SIG-M5 (cell line): ENCODE data around the gene PPP1R14B.

ENCODE experiments used
- DNase-seq: peaks from one replicate; lab custom pipeline; 2025; lab: John Stamatoyannopoulos, UW

PPP1R14B gene

DNA sequence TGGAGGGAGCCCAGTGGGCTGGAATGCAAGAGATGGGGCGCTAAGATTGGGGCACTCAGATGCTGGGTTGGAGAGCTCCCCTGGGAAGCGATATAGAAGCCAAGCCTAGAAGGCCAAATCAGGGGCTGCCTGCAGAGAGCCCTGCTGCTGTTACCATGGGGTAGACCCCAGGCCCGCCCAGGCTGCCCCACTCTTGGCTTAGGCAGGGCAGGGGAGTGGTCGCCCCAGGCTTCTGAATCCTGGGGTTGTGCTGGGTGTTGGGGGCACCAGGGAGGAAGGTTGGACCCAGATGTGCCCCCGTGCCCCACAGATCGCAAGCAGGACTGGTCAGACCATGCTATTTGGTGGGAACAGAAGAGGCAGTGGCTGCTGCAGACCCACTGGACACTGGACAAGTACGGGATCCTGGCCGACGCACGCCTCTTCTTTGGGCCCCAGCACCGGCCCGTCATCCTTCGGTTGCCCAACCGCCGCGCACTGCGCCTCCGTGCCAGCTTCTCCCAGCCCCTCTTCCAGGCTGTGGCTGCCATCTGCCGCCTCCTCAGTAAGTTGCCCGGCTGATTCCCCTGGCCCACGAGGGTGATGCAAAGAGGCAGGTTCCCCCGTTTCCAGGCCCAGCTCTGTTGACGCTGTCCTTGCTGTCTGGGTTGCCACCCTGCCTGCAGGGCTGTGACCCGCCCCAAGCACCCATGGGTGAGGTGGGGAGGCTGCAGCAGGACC, 36.3 kb downstream of the PPP1R14B start:
- DNase-seq, result no peak

DNA sequence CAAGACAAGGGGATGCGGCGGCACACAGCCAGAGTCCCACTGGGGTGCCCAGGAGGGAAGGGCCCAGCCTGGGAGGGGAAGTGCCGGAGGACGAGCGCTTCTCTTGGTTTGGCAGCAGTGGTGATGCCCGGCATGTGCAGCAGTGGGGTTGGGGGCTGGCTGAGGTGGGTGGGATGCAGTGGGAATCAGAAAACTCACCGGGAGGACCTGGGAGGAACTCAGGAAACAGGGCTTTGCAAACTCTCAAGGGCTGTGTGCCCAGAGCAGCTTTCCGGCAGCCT, 37.2 kb downstream of the PPP1R14B start:
- no peak for DNase-seq

DNA sequence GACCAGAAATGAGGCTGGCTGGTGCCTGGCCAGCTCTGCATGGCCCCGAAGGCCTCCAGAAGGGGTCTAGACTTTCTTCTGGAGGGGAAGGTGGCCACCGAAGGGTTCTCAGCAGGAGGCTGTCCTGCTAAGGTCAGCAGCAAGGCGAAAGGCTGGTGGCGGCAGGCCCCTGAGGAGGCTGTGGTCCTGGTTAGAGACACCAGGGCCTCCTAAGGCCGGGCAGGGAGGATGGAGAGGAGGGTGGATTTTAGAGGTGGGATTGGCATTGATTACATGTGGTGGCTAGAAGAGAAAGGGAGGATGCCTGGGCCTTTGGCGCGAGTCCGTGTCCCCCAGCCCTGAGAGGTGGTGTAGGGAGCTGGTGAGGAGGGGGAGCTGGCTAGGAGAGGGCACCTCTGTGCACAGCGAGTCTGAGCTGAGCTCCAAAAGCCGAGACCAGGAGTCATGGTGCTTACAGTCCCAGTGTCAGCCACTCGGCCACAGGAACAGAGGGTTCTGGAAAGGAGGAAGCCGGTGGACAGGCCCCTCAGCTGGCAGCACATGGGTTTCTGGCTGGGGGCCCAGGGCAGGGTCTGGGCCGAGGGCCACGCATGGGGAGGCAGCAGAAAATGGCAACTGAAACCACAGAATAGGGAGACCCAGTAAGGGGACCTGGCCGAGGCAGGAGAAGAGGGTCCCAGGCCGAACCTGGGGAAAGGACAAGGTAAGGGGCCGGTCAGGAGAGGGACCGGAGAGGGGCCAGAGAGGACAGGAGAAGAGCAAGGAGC, 37.8 kb downstream of the PPP1R14B start:
- no peak for DNase-seq

DNA sequence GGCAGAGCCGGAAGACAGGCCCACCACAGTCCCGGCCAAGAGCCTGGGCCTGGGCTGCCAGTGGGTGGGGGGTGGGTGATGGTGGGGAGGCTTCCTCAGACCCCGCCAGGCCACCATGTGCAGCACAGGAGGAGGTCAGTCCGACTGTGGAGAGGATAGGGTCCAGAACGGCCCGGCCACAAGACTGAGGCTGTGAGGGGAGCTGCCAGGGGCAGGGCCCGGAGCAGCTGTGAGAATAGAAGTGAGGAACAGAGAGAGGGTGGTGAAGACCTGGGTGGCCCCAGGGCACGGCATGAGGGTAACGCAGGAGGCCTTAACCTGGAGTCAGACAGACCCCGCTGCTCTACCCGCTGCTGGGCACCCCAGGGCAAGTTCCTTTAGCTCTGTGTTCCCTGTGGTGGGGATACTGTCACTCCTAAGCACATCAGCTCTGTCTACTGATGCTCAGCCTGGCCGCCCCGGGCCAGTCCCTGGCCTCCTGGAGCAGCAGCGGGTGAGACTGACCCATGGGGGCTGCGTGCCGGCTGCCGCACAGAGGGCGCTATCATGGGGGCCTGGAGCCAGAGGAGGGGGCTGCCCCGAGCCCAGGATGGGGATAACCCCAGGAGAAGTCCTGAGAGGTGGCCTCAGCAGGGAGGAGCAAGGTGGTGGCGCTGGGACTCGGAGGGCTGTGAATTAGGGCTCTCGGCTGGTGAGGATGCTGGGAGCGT, 38.5 kb downstream of the PPP1R14B start:
- DNase-seq, result no peak

DNA sequence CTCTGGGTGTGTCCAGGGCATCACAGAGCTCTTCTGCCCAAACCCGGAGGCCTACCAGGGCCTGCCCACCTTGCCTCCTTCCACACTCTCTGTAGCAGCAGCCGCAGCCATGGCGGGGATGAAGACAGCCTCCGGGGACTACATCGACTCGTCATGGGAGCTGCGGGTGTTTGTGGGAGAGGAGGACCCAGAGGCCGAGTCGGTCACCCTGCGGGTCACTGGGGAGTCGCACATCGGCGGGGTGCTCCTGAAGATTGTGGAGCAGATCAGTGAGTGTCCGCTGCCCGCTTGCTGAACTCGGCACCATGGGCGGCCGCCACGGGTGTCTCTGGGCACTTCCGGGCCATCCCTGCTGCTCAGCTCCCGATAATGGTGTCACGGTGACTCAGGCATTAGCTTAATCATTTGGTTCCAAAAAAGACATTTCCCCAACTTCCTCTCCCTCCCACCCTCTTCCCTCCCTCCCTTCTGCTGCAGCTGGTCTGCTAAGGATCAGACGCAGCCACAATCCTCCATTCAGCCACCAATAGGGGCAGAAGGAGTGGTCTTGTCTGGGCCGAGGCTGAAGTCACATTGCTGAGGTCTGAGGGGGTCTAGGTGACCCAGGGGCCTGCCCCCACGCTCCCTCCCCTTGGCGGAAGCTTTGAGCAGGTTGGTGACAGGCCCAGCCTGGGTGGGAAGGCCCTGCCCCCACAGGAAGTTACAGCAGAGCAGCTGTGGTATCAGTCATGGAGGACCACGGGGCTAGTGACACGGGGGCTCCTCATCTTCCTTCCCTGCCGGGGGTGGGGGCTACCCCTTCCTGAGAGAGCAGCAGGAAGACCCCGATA, 39.3 kb downstream of the PPP1R14B start:
- DNase-seq, result peak; percentile 63

DNA sequence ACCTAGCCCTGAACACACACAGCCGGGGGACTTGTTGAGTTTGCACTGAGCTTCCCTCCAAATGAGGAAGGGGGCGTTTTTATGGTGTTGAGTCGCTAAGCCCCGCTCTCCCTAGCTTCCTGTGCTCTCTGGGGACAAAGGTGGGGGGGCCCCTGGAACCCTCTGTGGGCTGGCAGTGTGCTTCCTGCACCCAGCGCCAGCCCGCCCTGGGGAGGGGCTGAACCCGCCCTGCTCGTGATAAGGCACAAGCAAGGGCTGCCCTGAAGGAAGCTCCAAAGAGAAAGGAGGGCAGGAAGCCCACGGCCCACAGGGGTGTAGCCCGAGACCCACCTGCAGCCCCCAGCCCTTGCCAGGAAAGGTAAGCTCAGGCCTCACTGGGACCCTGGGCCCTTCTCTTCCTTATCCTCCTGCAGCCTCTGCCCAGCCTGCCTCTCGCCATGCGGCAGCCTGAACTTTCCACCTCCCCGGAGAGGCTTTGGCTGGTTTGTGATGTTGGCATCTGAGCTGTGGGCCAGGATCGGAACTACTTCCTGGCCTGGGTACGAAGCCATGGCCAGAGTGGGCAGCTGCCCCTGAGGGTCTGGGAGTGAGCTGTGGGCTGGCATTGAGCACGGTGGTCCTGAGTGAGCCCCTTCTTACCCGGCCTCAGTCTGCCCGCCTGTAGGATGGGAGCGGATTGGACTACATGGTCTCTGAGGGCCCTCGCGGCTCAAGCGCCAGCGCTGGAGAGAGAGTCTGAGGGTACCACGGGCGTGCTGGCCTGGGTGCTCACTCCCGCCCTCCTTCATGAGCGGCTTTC, 40.1 kb downstream of the PPP1R14B start, which contains the start of gene FERMT3:
FERMT3 (plus strand) TSS at position 265 of the 799 bp plus-strand sequence. CDS start 644 bp downstream, outside the sequence.
- peak; percentile 7 for DNase-seq

DNA sequence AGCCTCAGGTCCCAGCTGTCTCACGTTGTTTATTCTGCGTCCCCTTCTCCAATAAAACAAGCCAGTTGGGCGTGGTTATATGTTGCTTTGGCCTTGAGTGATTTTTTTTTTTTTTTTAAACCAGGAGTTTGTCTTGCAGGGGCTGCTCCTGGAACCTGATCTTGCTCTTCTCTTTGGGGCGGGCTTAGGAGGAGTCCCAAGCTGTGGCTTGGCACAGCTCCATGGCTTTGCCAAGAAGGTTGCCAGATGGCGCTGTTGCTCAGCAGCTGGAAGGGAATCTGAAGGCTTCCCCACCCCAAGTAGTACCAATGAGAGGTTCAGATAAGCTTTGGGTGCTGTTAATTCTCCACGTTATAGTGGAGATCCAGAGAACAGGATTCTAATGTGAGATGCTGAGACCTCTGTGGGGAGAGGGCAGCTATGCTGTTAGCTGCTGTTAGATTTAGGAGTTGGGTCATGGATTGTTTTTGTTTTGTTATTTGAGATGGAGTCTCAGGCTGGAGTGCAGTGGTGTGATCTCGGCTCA, 42.2 kb downstream of the PPP1R14B start:
- peak; percentile 2 for DNase-seq

DNA sequence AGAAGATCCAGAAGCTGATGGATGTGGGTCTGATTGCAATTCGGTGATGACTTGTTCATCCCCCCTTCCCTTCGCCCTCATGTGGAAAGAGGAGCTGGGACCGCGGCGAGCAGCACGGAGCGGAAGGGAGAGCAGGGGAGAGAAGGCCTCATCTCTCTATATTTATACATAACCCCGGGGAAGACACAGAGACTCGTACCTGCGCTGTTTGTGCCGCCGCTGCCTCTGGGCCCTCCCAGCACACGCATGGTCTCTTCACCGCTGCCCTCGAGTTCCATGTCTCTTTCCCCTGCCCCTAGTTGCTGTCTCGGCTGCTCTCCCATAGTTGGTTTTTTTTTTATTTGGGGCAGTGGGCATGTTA, 42.7 kb downstream of the PPP1R14B start:
- DNase-seq, result no peak

DNA sequence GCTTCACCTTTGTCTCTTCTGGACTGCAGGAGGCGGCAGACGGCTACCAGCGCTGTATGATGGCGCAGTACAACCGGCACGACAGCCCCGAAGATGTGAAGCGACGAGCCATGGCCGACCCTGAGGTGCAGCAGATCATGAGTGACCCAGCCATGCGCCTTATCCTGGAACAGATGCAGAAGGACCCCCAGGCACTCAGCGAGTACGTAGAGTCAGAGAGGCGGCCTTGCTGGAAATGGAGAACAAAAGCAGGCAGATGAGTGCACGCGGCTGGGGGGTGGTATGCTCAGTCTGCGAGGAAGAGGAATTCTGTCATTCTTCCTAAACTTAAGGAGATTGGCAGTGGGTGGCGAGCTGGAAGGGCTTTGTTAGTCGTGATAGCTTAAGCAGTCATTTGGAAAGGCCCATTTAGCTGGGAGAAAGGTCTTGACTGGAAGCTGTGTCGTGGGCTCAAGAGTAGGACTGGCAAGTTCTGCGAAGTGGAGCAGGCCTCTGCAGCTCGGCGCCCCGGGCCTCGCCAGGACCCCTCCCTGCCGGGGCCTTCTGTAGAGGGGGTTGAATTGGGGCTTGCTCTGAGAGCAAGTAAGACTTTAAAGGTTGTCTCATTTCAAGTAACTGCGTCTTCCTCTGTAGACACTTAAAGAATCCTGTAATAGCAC, 43.2 kb downstream of the PPP1R14B start:
- DNase-seq, result no peak

DNA sequence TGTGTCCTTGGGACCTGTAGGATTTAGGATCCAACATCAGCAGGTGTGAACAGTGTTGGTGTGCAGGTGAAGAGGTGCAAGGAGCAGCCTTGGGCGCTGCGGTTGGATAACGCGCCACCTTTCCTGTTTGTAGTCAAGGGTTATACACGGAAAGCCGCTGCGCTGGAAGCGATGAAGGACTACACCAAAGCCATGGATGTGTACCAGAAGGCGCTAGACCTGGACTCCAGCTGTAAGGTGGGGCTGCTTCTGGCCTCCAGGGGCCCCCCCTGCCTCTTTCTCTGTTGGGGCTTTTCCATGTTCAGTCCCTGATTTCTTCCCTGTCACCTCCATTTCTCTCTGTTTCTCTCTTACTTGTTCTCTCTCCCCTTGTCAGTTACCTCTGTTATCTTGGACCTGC, 43.8 kb downstream of the PPP1R14B start:
- DNase-seq, result no peak

DNA sequence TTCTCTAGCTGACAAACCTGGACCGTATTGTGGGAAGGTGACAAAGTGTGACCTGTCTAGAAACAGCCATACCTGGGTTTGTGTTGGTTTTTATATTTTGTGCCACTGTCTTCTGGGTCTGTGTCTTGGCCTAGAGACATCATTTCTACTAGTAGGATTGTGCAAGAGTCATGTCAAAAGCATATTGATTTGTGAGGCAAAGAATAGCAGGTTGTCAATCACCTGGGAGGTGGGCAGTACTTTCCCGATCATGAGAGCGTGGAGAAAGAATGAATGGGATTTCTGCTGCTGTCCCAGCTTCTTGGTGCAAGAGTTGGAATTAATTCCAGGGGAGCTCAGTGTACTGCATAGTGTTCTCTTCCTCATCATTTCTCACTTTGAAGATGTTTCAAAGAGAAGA, 45.2 kb downstream of the PPP1R14B start:
- DNase-seq, result no peak

DNA sequence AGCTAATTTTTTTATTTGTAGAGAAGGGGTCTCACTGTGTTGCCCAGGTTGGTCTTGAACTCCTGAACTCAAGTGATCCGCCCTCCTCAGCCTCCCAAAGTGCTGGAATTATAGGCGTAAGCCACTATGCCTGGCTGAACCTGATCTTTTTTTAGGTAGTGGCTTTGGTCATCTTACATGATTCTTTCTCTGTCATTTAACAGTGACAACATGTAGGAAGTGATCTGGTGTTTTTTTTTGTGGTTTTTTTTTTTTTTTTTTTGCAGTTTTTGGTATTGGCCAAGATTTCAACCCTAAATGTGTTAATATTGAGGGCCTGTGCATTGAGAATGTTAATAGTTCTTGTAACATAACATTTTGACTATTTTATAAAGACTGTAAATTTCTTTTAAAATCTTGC, 48.2 kb downstream of the PPP1R14B start:
- DNase-seq, result no peak

DNA sequence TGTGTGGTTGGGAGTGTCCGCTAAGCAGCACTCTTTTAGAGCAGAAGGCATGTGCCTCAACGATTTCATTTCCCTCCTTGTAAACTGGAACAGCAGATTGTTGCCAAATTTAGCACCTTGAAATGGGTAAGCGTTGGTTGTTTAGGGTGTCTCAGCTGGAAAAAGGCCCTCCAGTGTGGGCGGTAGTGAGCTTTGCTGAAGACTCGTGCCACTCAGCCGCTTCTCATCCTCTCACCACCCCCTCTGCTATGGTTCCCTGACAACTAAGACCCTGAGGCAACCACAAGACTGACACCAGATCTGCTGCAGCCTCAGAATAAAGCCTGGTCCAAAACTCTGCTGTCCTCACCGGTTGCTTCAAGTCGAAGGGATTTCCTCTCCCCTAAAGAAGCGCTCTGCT, 50.1 kb downstream of the PPP1R14B start:
- no peak for DNase-seq
